ENCODE results near the gene FOXB2.
"Not testable (repeated sequence)": the region's sequence is repeated elsewhere in the genome, so short reads cannot be mapped to it uniquely, and the experiment has no call there.

- TF ChIP-seq POLR2A, CTCF (IDR thresholded peaks at IDR 0.05): not testable (repeated sequence)
Observed at GRCh38 chr9:77043743-77044142, 24.3 kb downstream of the FOXB2 start.

Measured in ovary (tissue), 3 donors.